ENCODE data around the gene CEP63.
A peak's percentile ranks its signal among the peaks of the same experiment; 100 is the strongest.

Gene CEP63

GRCh38 chr3:134471521-134472193 lies 14.2 kb upstream of the CEP63 start:
- DNase-seq, result no peak

GRCh38 chr3:134472831-134473230 lies 13.0 kb upstream of the CEP63 start:
- DNase-seq, result no peak

GRCh38 chr3:134473868-134474546 lies 11.8 kb upstream of the CEP63 start:
- DNase-seq, result peak; percentile 63

GRCh38 chr3:134474956-134475355 lies 10.9 kb upstream of the CEP63 start:
- no peak for DNase-seq

GRCh38 chr3:134476306-134476705 lies 9.6 kb upstream of the CEP63 start:
- DNase-seq, result no peak

- no peak for DNase-seq
Measured at GRCh38 chr3:134477002-134477401, 8.9 kb upstream of the CEP63 start.

GRCh38 chr3:134477938-134478337 lies 7.9 kb upstream of the CEP63 start:
- DNase-seq, result no peak

GRCh38 chr3:134480546-134480945 lies 5.3 kb upstream of the CEP63 start:
- no peak for DNase-seq

- DNase-seq, result no peak
Measured at GRCh38 chr3:134481166-134481565, 4.7 kb upstream of the CEP63 start.

- DNase-seq, result no peak
Measured at GRCh38 chr3:134482622-134483021, 3.2 kb upstream of the CEP63 start.

GRCh38 chr3:134483195-134483900 lies 2.5 kb upstream of the CEP63 start:
- no peak for DNase-seq

GRCh38 chr3:134485075-134485717 lies 661 bp upstream of the CEP63 start:
- DNase-seq, result peak; percentile 51

- peak; percentile 68 for DNase-seq
Measured at GRCh38 chr3:134486577-134487041, 752 bp downstream of the CEP63 start.

- DNase-seq, result peak; percentile 8
Measured at GRCh38 chr3:134487406-134487805, 1.5 kb downstream of the CEP63 start.

- no peak for DNase-seq
Measured at GRCh38 chr3:134494495-134494894, 8.6 kb downstream of the CEP63 start.

- DNase-seq, result no peak
Measured at GRCh38 chr3:134495980-134496379, 10.1 kb downstream of the CEP63 start.

GRCh38 chr3:134496471-134497071 lies 10.7 kb downstream of the CEP63 start:
- no peak for DNase-seq

- DNase-seq, result no peak
Measured at GRCh38 chr3:134503266-134503665, 17.4 kb downstream of the CEP63 start.

GRCh38 chr3:134504132-134504531 lies 18.3 kb downstream of the CEP63 start:
- DNase-seq, result no peak

- no peak for DNase-seq
Measured at GRCh38 chr3:134505485-134505884, 19.6 kb downstream of the CEP63 start.

GRCh38 chr3:134511500-134511899 lies 25.6 kb downstream of the CEP63 start:
- DNase-seq, result no peak

- DNase-seq, result no peak
Measured at GRCh38 chr3:134516905-134517304, 31.0 kb downstream of the CEP63 start.

GRCh38 chr3:134517791-134518190 lies 31.9 kb downstream of the CEP63 start:
- no peak for DNase-seq
